Testis (tissue), 3 donors: ENCODE results near the gene LYST. TPM values are rescaled to one million over a fixed set of nuclear protein-coding genes. Genes with fewer than 3 reads are reported as not detected.
"Not testable (repeated sequence)": the region's sequence is repeated elsewhere in the genome, so short reads cannot be mapped to it uniquely, and the experiment has no call there.

Source experiments
- DNase-seq: peaks from one replicate; pipeline ENCODE4 v3.0.0-alpha.2; 2019
- H3K27ac ChIP-seq, 2 donors: fragments of 200-600 bp; sonication (generic); one replicate each; pipeline ENCODE4 v1.5.1; 2019
- H3K27me3 ChIP-seq: fragments of 200-600 bp; sonication (generic); one replicate; pipeline ENCODE4 v1.5.1; 2019
- H3K36me3 ChIP-seq: fragments of 200-600 bp; sonication (generic); one replicate; pipeline ENCODE4 v1.5.1; 2017; ENCODE audit warnings: low read depth; ENCODE audit errors: missing control alignments
- H3K4me1 ChIP-seq: fragments of 200-600 bp; sonication (generic); one replicate; pipeline ENCODE4 v1.5.1; 2019
- H3K4me3 ChIP-seq, 2 donors: fragments of 200-600 bp; sonication (generic); one replicate each; pipeline ENCODE4 v1.5.1; 2017 to 2019
- H3K9me3 ChIP-seq: fragments of 200-600 bp; sonication (generic); one replicate; pipeline ENCODE4 v1.5.1; 2017
- CTCF ChIP-seq, 3 experiments: fragments of 450-650 bp in 2 of 3; fragments of 200-600 bp in 1 of 3; sonication (generic) in 1 of 3; IDR thresholded peaks; one replicate each; pipeline ENCODE4 v1.5.1; 2016 to 2019; ENCODE audit warnings: antibody characterized with exemption in 3 of 3, mild to moderate bottlenecking in 2 of 3, moderate library complexity in 1 of 3
- POLR2A ChIP-seq: fragments of 450-650 bp; IDR thresholded peaks from one replicate; pipeline ENCODE4 v1.6.1; 2017; ENCODE audit warnings: antibody characterized with exemption, mild to moderate bottlenecking, moderate library complexity
- WGBS, 2 donors: methylation state at CpG; one replicate each; pipeline ENCODE4 v1.1.5; 2018; 5-methylcytosine and 5-hydroxymethylcytosine counted together
- intact Hi-C: fragments of 100-400 bp; cut with DNase I; formaldehyde crosslinking; loops from one replicate; pipeline ENCODE4 v1.15.1; 2023; ENCODE audit warnings: low total_unique reads
- polyA plus RNA-seq: library from polyadenylated mRNA; stranded (reverse); fragments of 350-450 nt; fragmentation: Illumina TruSeq; extraction: RNeasy Lipid Tissue Mini Kit (QIAGEN cat#74804); gene quantifications from one replicate; pipeline ENCODE4 v1.2.3, GENCODE V29; 2014; ENCODE audit warnings: low read depth, low replicate concordance; ENCODE audit not compliant: insufficient read depth
- total RNA-seq, 2 donors: library from RNA; depleted of rRNA; stranded (reverse); fragments of >200 nt; gene quantifications; one replicate each; pipeline ENCODE4 v1.2.3, GENCODE V29; 2016

The LYST gene
- total and polyA plus RNA-seq, 3 donors from 2014 or later = 22.9 to 69.1 (median 60.9) TPM

GRCh38 chr1:235851939-235852338, 14.8 kb downstream of the LYST start:
- no peaks in the 10 kb centered on the region for H3K36me3 ChIP-seq
- H3K27me3 ChIP-seq = no peaks in the 10 kb centered on the region
- no peaks in the 10 kb centered on the region for H3K9me3 ChIP-seq
- H3K4me3 ChIP-seq = no peak overlapping the region
- no peak for DNase-seq
- TF ChIP-seq POLR2A = no peak
- TF ChIP-seq CTCF (IDR thresholded peaks at IDR 0.05) = no peak
- H3K4me1 ChIP-seq = peaks cover 19% of the 10 kb centered on the region
- WGBS, 2 donors = 88% methylated on average over 3 of the region's 3 CpGs
- H3K27ac ChIP-seq = no peak overlapping the region
- intact Hi-C loops = no loop called here

GRCh38 chr1:235848251-235848650, 18.5 kb downstream of the LYST start:
- H3K36me3 ChIP-seq = not testable (repeated sequence)
- WGBS, 2 donors = 87 to 92% methylated on average over 3 of the region's 3 CpGs

GRCh38 chr1:235845656-235846107, 21.0 kb downstream of the LYST start:
- H3K9me3 ChIP-seq, H3K36me3 ChIP-seq, H3K27me3 ChIP-seq, H3K27ac ChIP-seq, intact Hi-C loops, H3K4me3 ChIP-seq, DNase-seq: not testable (repeated sequence)
- H3K4me1 ChIP-seq = peaks cover 15% of the 10 kb centered on the region
- WGBS, 2 donors = 72 to 90% methylated on average over 3 to 5 of the region's 5 CpGs

More at GRCh38 chr1:235848251-235848650, 18.5 kb downstream of the LYST start:
- DNase-seq, H3K4me3 ChIP-seq, H3K9me3 ChIP-seq, H3K27me3 ChIP-seq, intact Hi-C loops, H3K27ac ChIP-seq: not testable (repeated sequence)
- H3K4me1 ChIP-seq = peaks cover 13% of the 10 kb centered on the region

GRCh38 chr1:235844776-235845175, 21.9 kb downstream of the LYST start:
- no peaks in the 10 kb centered on the region for H3K27me3 ChIP-seq
- H3K4me3 ChIP-seq = no peak overlapping the region
- WGBS, 2 donors = 95% methylated on average over 3 of the region's 3 CpGs
- no peaks in the 10 kb centered on the region for H3K36me3 ChIP-seq
- no peak overlapping the region for H3K27ac ChIP-seq
- no peak for DNase-seq
- no peaks in the 10 kb centered on the region for H3K9me3 ChIP-seq
- intact Hi-C loops = no loop called here
- no peak for TF ChIP-seq CTCF (IDR thresholded peaks at IDR 0.05)
- no peak for TF ChIP-seq POLR2A
- peaks cover 15% of the 10 kb centered on the region for H3K4me1 ChIP-seq

GRCh38 chr1:235843461-235843961, 23.2 kb downstream of the LYST start:
- WGBS, 2 donors = 28 to 38% methylated on average over 2 of the region's 2 CpGs
- no peak overlapping the region for H3K27ac ChIP-seq
- H3K27me3 ChIP-seq = no peaks in the 10 kb centered on the region
- peaks cover 15% of the 10 kb centered on the region for H3K4me1 ChIP-seq
- H3K9me3 ChIP-seq = no peaks in the 10 kb centered on the region
- TF ChIP-seq CTCF (IDR thresholded peaks at IDR 0.05) = peak in 2 of 3 experiments; percentile 31 to 43
- no peak for TF ChIP-seq POLR2A
- DNase-seq = no peak
- intact Hi-C loops = no loop called here
- no peak overlapping the region for H3K4me3 ChIP-seq
- H3K36me3 ChIP-seq = no peaks in the 10 kb centered on the region

- intact Hi-C loops = no loop called here
- peaks cover 15% of the 10 kb centered on the region for H3K4me1 ChIP-seq
These were observed 24.7 kb downstream of the LYST start for GRCh38 chr1:235841938-235842545.

More at GRCh38 chr1:235841938-235842545, 24.7 kb downstream of the LYST start:
- Histone ChIP-seq H3K27ac (no peak overlapping the region), H3K36me3 (no peaks in the 10 kb centered on the region), H3K4me3 (no peak overlapping the region), H3K9me3 (no peaks in the 10 kb centered on the region), H3K27me3 (no peaks in the 10 kb centered on the region)
- TF ChIP-seq CTCF (IDR thresholded peaks at IDR 0.05) = no peak
- TF ChIP-seq POLR2A = no peak
- 86 to 88% methylated on average over 1 of the region's 1 CpG for WGBS, 2 donors
- DNase-seq = no peak
